ENCODE data around the gene TAS2R60.
"Not testable (repeated sequence)": the region's sequence is repeated elsewhere in the genome, so short reads cannot be mapped to it uniquely, and the experiment has no call there.

Gene TAS2R60

DNA sequence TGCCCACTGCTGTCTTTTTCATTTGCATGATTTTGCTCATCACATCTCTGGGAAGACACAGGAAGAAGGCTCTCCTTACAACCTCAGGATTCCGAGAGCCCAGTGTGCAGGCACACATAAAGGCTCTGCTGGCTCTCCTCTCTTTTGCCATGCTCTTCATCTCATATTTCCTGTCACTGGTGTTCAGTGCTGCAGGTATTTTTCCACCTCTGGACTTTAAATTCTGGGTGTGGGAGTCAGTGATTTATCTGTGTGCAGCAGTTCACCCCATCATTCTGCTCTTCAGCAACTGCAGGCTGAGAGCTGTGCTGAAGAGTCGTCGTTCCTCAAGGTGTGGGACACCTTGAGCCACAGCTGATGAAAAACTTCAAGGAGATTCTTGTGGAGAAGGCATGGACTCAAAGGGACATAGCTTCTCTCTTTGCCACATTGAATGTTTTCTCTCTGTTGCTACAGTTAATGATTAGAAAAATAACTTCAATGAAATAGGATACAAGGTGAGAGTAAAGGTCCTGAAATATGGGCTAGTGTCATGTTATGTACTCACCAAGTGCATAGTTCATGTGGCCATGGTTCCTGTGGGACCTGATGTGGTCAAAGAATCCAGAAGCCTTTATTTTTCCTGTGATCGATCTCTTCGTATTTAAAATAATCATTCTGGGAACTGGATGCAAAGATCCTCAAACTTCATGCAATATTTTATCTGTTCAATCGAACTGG is 970 bp downstream of the TAS2R60 start:
- no peak for DNase-seq (ENCODE audit: low read depth)

DNA sequence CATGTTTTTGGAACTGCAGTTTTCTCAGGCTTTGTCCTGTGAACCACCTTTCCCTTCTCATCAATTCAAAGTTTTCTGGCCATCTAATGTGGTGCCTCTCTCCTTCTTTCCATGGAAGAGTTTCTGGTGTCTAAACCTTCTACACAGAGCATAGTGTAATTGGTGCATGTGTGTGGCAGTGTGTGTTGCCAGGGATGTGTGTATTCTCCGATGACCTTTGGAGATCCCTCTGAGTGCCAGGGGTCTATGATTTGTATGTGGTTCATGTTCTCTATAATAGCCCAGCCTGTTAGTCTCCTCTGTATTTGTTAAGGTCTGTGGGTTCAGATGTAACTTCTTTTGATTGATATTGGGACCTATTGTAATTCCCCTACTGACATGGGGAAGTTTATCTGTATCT is 1.5 kb downstream of the TAS2R60 start:
- DNase-seq (ENCODE audit: low read depth) = no peak

DNA sequence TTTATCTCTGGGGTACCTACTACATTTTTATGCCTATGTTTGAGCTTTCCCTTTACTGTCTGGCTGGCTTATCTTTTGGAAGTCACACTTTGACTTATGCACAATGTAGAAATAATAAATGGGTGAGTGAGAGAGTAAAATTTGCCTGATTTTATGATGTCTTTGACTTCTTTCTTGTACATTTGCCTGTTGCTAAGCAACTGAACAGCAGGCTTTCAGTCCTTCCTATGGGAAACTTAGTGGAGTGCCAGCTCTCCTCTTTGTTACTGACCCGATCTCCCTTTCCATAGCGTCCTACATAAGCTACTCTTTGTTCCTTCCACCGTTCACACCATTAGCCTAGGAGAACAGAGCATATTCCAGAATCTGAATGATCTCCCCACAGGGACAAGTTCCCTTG is 4.2 kb downstream of the TAS2R60 start:
- DNase-seq (ENCODE audit: low read depth) = no peak

DNA sequence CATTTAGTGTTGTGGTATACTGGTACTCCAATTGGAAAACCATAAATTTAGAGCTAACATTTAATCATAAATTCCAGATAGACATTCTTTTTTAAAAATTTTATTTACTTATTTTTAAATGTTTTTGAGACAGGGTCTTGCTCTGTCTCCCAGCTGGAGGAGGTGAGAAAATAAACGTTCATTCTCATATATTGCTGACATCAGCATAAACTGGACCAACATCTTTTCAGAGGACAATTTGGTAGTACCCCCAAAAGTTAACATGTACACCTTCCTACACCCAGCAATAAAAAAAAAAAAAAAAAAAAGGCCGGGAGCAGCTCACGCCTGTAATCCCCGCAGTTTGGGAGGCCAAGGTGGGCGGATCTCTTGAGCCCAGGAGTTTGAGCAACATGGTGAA is 5.2 kb downstream of the TAS2R60 start:
- DNase-seq (ENCODE audit: low read depth) = no peak

DNA sequence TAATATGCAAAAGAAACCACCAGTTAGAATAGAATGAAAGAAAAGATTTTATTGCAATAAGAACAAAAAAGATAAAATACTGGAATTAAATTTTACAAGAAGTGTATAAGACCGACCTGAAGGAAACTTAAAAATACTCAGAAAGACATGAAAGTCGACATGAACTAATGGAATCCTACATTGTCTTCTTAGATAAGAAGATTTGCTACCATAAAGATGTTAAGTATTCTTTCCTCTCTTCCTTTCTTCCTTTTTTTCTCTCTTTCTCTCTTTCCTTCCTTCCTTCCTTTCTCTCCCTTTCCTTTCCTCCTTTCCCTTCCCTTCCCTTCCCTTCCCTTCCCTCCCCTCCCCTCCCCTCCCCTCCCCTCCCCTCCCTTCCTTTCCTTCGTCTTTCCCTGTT is 6.5 kb downstream of the TAS2R60 start:
- DNase-seq (ENCODE audit: low read depth) = no peak

DNA sequence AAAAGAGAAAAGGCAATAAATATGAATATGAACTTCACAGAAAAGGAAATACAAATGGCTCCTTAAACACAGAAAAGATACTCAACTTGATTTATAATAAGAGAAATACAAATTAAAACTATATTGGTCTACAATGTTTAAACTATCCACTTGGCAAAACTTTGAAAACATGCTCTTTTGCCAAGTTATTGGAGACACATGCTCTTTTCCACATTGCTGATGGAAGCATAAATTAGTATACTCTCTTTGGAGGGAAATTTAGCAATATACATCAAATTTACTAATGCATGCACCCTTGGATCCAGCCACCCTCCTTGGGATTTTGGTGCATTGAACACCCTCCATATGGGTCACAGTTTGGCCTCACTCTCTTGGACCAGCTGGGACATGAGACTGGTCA is 7.9 kb downstream of the TAS2R60 start:
- DNase-seq (ENCODE audit: low read depth) = no peak

DNA sequence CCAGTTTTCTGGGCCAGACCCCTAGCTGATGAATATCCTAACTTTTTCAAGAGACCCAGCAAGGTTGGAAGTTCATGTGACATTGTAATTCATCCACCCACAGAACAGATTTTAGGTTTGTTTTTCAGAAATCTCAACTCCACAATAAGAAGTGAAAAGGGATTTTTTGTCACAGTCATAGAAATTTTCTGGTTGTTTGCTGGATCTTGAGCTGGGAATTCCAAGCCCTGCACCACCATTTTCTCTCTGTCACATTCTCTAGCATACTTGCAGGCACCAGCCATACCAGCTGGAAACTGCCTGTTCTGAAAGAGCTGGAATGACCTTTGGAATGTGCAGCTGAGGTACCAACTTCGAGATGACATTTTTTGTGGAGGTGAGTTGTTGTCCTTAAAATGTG is 8.5 kb downstream of the TAS2R60 start:
- DNase-seq (ENCODE audit: low read depth) = no peak

DNA sequence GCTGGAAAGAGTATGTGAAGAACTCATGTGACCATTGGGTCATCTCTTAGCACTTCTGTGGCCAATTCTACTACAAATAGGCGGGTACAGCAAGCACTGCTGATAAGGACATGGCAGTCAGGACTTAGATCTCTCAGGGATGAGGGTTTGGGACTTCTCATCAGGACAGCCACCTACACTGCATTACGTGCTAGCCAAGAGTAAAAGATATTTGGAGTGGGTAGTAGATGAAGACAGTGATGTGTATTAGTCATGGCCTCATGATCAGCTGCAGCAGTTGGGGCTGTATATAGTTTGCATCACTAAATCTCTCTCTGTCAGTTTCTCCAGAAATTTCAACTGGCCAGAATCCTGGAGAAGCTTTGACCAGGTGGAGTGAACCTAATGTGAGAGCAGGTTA is 9.2 kb downstream of the TAS2R60 start:
- DNase-seq (ENCODE audit: low read depth) = no peak

DNA sequence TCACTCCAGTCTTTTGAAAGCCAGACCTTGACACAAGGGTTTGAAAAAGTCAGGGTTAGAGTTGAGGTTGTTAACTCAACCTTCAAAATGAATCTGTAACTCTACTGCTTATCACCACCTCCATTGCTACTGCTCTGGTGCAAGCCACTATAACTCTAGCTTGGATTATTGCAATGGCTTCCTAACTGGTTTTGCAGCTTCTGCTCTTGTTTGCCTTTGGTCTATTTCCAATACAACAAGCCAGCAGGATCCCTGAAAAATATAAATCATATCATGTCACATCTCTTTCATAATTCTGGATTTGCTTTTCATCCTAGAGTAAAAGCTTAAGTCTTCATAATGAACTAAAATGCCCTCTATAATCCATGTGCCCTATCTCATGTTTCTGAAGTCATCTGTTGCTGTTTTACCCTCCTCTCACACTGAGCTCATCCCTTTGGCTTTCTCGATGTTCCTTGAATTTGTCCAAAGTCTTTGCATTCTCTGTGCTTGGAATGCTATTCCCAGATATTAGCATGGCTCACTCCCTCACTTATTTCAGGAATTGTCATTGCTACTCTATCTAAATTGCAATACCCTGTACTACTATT is 10.9 kb downstream of the TAS2R60 start:
- no peak for DNase-seq (ENCODE audit: low read depth)

DNA sequence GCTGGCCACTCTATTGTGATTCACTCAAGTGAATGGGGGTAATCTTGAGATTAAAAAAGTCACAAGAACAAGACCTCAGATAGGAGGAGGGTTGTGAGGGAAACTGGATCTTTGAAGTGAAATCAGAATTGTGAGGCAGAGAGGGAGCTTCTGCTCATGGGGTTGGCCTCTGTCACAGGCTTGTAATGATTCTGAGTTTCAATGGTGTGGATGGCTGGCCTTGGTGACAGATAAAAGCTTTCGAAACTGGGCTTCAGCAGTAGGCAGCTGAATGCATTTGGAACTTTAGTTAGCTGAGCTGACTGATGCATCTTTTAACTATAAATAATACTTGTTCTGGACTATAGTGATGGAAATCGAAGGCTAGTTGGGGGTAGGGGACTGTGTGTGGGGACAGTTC is 12.2 kb downstream of the TAS2R60 start:
- no peak for DNase-seq (ENCODE audit: low read depth)

DNA sequence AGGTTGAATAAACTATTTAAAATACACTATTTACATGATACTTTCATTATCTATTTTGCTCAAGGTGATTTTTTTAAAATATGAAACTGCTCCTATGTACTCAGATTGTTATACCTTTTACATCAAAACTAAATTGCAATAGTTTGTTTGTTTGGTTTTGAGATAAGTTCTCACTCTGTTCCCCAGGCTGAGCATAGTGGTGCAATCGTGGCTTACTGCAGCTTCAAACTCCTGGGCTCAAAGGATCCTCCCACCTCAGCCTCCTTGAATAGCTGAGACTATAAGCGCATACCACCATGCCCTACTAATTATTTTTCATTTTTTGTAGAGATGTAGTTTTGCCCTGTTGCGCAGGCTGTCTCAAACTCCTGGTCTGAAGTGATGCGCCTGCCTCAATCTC is 12.7 kb downstream of the TAS2R60 start:
- DNase-seq (ENCODE audit: low read depth) = no peak

DNA sequence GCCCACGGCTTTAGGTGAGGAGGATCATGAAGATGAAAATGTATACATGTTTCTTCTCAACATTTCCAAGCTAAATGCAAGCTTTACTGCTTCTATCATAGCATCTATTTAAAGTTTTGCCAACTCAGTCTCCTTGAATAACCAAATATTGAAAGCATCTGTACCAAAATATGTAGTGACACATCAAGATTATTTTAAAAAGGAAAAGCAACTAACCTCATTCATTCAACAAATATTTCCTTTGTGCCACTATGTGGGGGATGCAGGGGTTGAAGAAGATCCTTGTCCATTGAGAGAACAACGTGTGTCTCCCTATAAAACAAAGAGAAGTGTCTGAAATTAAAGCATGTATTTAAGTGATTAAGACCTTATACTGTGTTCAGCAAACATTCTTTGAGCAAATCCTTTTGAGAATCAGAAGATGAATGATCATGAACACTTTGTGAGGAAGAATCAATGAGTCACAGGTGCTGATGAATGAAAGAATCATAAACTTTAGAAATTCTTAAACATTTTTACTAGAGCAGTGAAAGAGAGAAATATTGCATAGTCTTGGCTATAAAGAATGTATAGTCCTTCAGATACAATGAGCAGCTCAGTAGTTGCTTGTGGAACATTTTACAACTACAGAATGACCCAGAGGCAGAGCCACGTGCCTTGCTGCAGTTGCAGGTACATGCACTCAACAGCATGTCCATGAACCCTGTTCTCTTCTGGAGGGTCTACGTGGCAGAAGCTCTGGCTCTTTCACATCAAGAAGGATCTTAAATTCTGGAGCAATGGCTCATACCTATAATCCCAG is 13.9 kb downstream of the TAS2R60 start:
- DNase-seq (ENCODE audit: low read depth) = no peak

DNA sequence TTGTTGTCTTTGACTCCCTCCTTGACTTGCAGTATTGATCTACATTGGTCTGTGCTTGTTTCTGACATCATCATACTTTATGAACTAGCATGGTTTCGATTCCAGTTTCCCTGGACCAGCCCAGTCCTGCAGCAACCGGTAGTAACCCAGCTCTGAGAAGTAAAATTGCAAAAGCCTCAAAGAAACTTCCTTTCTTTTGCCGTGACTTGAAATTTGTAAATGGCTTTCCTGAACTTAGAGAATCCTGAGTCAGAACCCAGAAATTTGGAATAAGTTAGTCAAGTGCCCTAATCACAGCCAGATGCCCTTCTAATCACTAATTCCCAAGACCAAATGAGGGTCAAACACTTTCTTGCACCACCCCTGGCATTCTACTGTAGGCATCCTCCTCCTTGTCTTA is 15.0 kb downstream of the TAS2R60 start:
- DNase-seq (ENCODE audit: low read depth) = no peak

DNA sequence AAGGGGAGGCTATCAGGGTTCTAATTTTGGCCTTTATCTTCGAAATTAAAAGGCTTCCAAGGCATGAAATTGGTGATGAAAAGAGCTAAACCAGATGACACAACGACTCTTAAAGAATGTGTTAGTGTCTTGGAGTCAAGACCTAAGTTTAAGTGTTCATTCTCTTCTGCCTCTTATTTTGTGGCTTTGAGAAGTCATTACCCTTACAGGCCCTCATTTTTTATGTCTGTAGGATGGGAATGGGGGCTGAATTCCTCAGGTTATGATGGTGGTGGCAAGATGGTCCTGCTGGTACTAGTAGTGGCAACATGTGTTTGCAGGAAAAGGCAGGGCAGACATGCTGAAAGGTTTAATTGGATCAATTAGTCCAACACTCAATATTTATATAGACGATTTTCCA is 15.4 kb downstream of the TAS2R60 start:
- no peak for DNase-seq (ENCODE audit: low read depth)

DNA sequence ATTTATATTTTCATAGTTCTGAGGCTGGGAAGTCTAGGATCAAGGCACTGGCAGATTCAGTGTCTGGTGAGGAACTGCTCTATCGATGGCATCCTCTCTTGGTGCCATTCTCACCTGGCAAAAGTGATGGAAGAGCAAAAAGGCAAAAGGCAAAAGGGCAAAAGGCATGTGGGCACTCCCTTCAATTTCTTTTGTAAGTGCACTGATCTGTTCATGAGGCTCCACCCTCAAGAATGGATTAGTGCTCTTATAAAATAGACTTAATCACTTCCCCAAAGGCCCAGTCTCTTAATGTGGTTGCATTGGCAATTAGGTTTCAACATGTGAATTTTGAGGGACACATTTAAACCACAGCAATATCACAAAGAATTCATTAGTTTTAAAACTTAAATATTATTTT is 16.1 kb downstream of the TAS2R60 start:
- DNase-seq (ENCODE audit: low read depth) = no peak

DNA sequence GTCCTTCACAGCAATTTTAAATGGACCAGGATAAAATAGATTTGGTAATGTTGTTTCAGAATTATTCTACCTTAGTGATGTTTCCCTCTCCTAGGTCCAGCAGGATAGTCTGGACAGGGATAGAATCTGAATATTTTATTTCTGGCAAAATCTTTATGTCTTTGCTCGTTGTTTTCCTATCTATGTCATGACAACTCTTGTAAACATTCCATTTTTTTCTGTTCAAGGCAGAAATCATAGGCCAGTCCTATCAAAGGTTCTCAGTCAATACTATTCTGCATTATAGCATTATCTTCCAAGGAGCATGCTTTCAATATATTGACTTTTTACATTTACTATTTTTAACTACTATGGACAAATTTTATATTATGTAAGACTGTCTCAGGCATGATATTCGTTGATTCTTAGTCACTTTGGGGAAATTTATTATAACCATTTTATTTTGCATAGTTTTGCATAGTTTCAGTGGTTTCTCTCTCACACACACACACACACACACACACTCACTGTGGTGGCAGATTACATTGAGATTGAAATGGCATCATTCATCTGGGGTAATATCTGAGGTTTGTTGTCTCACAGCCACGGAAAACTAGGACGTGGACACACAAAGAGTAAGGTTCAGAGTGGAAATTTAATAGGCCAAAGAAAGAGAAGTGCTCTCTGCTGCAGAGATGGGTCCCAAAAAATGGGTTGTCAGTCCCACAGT is 17.2 kb downstream of the TAS2R60 start:
- no peak for DNase-seq (ENCODE audit: low read depth)

DNA sequence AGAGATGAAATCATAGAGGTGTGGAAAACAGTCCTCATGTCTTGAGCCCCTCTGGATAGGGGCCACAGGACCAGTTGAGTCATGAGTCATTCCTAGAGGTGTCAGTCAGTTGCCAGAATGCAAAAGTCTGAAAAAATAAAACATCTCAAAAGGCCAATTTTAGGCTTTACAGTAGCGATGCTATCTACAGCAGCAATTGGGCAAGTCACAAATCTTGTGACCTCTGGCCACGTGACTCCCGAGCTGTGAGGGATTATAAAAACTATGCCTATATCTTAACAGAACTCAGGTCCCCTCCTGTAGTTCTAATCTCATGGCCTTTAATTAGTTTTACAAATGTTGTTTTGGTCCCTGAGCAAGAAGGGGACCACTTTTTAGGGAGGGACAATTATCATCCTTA is 18.8 kb downstream of the TAS2R60 start:
- DNase-seq (ENCODE audit: low read depth) = no peak

DNA sequence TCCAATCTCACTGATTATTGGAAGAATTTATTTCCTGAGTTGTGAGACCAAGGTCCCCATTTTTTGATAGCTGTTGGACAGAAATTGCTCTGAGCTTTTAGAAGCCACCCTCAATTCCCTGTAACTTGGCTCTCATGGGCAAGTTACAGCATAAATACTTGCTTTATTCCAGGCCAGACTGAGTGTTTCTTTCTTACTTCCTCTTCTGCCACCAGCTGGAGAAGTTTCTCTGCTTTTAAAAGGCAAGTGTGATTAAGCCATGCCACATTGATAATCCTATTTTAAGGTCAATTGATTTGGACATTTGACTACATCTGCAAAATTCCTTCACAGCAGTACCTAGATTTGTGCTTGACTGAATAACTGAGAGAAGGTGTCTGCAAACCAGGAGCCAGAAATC is 20.3 kb downstream of the TAS2R60 start:
- no peak for DNase-seq (ENCODE audit: low read depth)

DNA sequence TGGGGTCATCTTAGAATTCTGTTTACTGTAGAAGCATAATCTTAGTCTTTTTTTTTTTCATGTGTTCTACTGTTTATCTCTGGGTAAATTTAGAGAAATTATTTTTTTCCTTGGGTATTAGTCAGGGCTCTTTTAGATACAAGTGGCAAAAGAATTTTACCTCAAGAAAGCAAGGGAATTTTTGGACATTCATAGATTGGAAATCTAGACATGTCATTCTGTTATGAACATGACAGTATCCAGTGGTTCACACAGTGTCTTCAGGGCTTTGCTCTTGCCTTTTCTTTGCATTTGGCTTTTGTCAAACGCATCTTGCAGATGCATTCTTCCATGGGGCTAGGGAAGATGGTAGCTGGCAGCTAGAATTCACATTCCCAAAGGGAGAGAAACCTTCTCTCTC is 20.7 kb downstream of the TAS2R60 start:
- DNase-seq (ENCODE audit: low read depth) = no peak

DNA sequence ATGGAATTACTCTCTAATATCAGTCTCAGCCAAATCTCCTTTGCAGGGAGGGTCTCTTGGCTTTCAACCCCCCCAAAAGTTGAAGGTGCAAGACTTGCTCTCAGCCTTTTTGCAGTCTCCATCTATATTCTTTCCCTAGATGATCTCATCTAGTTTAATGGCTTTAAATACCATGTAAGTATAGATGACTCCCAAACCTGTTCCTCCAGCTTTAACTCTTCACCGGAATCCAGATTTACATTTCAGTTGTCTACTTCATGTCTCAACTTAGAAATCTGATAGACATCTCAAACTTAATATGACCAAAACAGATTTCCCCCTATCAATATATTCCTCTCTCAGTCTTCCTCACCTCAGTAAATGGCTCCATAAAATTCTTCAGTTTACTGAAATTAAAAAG is 24.5 kb downstream of the TAS2R60 start:
- DNase-seq (ENCODE audit: low read depth) = no peak

DNA sequence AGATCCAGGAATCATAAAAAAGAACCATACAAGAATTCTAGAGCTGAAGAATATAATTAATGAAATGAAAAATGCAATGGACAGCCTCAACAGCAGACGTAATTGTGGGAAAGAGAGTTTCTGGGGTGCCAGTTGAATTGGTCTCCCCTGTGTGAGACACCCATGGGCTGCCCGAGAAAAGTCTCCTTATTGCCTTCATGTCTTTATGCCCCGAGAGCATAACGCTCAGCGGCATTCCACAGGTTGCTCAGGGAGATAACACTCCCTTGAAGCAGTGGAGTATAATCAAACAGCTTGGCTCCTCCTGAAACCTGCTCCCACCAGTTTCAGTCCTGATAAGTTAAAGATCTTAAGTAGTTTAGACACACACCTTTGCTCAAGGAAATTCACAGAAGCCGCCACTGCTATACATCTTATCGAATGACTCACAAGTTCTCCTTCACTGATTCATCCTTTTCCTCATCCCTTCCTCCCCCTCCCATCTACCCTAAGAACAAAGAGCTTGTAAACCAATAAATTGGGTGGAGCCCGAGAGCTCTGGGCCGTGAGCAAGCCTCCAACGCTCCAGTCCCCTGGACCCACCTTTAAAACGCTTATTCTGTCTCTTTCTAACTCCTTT is 28.9 kb downstream of the TAS2R60 start:
- not testable (repeated sequence) for DNase-seq (ENCODE audit: low read depth)

DNA sequence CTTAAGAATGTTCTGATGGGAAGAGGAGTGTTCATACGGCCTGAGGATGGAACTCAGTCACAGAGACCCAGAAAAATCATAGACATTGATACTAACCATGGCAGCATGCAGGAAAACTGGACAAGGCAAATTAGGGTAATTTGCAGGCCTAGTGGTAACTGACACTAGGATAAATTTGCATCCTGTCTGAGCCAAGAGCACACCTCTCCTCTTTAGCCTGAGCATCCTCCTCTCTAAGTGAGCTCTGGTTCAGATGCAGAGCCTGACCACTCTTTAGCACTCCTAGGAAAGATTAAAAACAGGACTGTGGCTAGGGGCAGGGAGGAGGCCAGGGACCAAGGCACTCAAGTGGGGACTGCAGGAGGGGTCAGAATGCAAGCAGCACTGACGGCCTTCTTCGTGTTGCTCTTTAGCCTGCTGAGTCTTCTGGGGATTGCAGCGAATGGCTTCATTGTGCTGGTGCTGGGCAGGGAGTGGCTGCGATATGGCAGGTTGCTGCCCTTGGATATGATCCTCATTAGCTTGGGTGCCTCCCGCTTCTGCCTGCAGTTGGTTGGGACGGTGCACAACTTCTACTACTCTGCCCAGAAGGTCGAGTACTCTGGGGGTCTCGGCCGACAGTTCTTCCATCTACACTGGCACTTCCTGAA is 34.4 kb downstream of the TAS2R60 start, which contains the start of gene TAS2R41:
TSS of gene TAS2R41 (plus strand) at position 373 of the 650 bp plus-strand sequence. CDS start at position 373, 0 bp downstream.
- no peak for DNase-seq (ENCODE audit: low read depth)

Data from CMK (cell line).